ENCODE results near the gene ARID1B.

Gene ARID1B

GRCh38 chr6:156794546-156795354, 17.6 kb downstream of the ARID1B start:
- no peak for DNase-seq

- DNase-seq, result no peak
Observed at GRCh38 chr6:156795825-156796224, 18.6 kb downstream of the ARID1B start.

DNA sequence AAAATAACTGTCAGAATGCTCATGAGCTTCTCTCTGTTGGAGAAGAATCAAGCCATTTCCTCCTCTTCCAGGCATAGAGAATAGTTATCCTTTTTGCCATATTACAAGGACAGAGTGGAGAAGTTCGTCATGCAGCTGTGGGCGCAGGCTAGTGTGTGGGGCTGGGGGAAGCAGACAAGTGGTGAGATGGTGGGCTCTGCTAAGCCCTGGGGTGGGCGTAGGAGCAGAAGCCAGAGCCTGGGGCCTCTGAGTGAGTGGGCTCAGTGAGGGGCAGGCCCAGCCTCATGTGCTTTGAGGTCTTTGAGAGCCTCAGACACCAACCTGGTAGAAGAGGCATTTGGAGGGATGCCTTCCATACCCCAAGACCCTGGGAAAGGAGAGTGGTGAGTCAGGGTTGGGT, 19.4 kb downstream of the ARID1B start:
- DNase-seq, result no peak

GRCh38 chr6:156797901-156798735, 20.9 kb downstream of the ARID1B start:
- DNase-seq, result no peak

DNA sequence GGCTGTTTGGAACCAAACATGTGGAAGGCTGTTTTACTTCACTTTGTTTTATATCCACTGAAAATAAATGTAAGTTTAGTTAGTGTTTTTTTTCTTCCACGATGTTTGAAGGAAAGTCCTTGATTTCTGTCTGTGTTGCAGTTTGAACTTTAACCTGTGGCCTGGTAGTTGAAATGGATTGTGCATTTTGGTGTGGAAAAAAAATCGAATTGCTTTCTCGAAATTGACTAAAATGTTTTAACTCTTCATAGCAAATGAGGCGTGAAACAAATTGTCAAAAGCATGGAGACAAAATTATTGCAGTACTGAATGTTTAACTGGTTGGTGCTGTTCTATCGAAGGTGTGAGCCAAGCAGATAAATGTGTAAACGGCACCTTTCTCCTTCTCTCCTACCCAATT, 24.5 kb downstream of the ARID1B start:
- no peak for DNase-seq

- DNase-seq, result no peak
Observed at GRCh38 chr6:156803353-156803752, 26.2 kb downstream of the ARID1B start.

- no peak for DNase-seq
Observed at GRCh38 chr6:156804402-156804801, 27.2 kb downstream of the ARID1B start.

- DNase-seq, result no peak
Observed at GRCh38 chr6:156806155-156806554, 29.0 kb downstream of the ARID1B start.

- no peak for DNase-seq
Observed at GRCh38 chr6:156807028-156807427, 29.9 kb downstream of the ARID1B start.

DNA sequence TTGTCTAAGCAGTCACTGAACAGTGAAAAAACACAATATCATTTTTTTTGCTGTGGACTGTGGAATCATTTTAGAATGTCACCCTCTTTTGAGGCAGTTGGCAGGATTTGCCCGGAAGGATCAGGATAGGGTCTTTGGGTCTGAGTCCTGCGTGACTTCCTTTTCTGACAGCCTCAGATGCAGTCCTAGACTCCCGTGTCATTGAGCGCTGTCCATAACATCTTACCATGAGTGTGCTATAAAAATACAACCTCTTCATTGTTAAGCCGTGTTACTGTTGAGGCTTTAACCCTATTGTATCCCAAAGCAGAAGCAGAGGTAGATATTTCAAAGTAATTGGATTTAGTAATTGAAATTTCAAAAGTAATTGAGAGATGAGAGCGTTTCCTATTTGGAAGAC, 30.6 kb downstream of the ARID1B start:
- DNase-seq, result no peak

- DNase-seq, result no peak
Observed at GRCh38 chr6:156808287-156808686, 31.1 kb downstream of the ARID1B start.

DNA sequence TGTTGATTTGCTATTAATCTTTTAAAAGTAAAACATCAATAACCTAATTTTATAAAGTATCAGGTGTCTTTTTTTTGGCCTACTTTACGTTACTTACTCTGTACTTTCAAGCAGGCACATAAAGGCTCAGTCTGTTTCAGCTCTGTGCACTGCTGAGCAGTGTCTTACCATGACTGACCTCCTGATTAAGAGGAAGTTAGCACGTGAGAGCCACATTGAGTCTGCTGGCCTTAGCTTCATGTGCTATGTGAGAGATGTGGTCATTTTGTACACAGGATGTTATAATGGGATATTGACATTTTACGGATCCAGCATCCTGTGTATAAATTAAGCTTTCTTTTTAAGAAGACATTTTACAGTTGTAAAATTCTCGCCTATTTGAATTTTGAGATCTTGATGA, 31.9 kb downstream of the ARID1B start:
- DNase-seq, result no peak

DNA sequence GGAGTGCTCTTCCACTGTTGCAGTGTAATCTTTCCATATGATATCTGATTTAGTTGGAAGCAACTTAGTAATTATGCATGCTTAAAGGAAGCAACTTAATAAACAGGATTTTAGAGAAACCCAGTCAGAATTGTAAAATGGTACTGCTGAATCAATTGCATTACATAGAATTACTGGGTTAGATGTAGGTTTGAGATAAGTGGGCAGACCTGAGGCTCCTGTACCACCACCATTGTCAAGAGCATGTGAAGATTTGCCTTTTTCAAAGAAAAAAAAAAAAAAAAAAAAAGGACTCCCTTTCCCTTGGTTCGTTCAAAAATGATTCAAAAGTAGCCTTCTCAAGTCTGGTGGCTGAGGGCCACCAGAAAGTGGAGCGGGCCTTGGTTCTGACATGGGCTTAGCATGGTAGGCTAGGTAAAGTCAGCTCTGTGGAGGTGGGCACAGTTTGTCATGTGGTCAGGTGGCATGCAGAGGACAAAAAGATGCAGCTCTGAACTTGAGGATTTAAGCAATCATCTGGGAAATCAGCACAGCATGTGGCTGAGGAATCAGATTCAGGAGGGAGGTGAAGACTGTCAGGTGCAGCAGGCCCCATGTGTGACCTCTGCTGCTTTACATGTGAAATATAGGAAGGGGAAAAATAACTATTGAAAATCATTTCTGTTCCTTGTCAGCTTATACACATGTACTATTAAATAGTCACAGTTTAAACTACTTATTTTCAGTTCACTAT, 32.4 kb downstream of the ARID1B start:
- DNase-seq, result no peak

DNA sequence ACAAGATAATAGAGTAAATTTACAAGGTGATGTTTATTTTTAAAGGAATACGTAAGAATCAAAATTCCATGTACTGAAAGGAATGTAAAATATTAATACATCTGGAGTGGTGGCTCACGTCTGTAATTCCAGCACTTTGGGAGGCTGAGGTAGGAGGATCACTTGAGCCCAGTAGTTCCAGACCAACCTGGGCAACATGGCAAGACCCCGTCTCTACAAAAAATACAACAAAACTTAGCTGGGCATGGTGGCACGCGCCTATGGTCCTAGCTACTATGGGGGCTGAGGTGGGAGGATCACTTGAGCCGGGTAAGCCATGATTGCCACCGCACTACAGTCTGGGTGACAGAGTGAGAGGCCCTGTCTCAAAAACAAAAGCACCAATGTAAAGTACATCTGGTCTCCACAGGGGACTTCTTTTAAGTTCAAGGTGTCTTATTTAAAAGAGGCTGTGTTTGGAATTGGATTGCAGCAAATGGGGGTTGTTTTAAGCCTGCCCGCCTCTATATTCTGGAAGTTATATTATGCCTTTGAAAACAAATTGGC, 36.9 kb downstream of the ARID1B start:
- DNase-seq, result no peak

DNA sequence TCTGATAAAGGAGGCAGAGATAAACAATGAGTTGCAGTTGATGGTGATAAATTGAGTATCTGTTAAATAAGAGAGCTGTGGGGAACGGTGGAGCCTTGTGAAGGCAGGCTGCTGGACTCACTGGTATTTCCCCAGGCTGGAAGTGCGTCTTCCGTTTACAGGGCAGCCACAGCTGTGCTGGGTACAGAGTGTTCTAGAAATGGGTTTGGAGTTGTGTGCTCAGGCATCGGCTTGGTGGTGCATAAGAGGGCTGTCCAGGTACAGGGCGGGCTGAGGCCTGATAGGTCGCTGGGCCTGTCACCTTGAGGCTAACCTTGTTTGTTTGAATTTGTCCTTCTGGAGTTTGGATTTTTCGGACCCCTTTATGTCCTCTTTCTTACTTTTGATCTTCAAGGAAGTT, 39.3 kb downstream of the ARID1B start:
- no peak for DNase-seq

DNA sequence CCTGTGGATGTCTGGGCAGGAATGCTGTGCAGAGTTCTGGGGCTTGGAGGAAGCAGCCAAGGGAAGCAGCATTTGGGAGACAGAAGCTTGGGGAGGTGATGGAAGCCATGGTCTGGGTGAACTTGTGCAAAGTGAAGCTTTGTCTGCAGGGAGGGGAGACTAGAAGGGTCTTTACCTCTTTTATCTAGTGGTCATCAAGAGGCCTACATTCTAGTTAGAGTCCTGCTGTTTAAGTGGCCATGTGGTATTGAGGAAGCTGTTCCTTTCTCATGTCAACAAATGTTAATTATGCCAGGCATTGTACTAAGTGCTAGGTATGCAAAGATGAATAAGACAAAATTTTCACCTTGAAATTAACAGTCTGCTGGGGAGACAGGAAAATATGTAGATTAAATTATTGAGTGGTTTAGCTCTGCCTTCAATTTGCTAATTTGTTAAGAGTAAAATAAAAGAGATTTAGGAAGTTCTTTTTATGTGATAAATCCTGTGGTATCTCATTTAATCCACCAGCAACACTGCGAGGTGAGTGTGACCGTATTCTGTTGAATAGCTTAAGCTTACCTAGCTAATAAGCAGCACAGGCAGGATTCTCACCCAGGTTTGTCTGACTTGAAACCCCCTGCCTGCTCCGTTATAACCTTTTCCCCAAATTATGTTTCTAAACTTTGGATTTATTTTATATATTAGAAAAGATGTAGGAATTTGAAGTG, 43.1 kb downstream of the ARID1B start:
- DNase-seq, result no peak

- DNase-seq, result no peak
Observed at GRCh38 chr6:156821707-156822106, 44.5 kb downstream of the ARID1B start.

DNA sequence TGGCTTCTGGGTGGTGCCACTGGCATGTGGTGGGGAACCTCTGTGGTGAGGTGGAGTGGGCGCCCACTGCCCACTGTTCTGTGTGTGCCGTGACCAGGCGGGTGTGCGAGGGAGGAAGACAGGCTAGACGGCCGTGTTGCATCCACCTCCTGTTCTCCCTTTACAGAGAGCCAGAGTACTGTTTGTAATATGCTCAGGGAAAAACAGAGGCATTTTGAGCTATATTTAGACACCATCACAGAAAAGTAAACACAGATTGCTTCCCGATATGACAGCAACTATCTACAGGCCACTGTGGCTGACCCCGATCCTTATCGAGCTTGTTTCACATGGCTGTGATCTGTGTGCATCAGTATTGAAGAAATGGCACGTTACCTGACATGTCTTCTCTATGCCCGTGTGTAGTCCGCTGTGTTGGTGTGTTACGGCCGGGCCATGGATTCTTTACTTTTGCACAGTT, 45.6 kb downstream of the ARID1B start:
- no peak for DNase-seq

- DNase-seq, result no peak
Observed at GRCh38 chr6:156824142-156824541, 47.0 kb downstream of the ARID1B start.

DNA sequence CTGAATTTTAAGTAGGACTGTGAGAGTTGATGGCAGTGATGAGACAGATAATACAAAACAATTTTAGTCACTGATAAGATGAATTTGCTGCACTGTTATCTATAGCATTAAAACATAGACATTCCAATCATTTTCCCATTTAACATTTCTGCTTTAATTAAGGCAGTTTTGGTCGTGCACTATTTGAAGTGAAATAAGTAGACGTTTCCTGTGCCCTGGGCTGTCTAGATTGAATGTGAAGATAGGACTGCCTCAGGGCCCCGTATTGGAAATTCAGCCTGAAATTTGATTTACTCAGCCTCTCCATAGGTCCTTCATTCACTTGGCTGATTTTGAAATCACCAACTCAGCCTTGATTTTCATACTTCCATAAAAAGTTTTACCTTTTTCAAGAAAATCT, 48.3 kb downstream of the ARID1B start:
- no peak for DNase-seq

DNA sequence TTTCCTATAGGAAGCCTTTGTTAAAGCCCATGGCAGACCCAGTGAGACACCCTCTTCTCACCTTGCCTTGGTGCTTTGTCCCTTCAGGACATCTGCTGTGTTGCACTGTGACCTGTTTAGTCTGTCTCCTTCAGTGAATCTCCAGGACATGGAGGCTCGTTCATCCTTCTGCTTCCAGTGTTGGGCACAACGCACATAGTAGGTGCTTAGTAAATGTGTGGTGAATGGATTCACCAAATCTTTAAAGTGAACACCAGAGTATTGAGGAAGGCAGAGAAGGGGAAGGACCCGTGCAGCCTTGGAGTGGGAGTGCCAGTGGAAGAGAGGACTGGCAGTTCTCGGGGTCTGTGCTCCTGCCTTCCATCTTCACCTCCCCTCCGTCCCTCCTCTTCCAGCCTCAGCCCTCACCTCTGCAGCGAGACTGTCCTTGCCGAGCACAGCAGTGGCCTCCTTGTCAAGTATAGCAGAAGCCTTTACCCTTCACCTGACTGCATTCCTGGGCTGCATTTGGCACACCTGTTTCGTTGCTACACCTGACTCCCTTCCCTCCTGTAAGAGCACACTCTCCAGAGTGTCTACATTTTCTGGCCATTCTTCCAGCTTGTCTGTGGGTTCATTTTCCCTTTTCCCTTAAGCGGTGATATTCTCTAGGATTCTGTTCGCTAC, 49.2 kb downstream of the ARID1B start:
- DNase-seq, result no peak

DNA sequence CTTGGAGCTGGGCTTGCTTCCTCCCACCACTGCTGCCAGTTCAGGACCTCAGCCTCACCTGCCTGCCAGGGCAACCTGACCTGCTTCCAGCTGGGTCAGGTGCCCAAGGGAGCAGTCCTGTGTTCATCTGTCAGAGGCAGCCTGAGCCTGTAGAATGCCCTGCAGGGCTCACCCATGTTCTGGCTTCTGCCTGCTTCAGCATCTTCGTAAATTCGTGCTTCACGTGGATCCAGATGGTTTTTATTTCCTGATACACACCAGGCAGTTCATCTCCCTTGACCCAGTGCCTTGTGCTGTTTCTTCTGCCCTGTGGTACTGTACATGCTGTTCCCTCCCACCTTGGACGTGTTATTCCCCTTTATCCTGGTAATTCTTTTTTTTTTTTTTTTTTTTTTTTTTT, 50.2 kb downstream of the ARID1B start:
- DNase-seq, result no peak

All from NCI-H1048 (cell line).